Right renal cortex interstitium (tissue), 3 donors: ENCODE measurements around the gene MDFI. TPM values are rescaled to one million over a fixed set of nuclear protein-coding genes. Genes with fewer than 3 reads are reported as not detected.

ENCODE experiments used
- DNase-seq, 3 donors: peaks; one replicate each; pipeline ENCODE4 v3.0.0-alpha.2; 2013; ENCODE audit warnings: low read depth in 3 of 3, low spot score in 2 of 3
- polyA plus RNA-seq, 3 donors: library from polyadenylated mRNA; unstranded; fragments of 120-200 nt; gene quantifications; one replicate each; pipeline ENCODE4 v1.2.1, GENCODE V29; 2013; ENCODE audit not compliant: insufficient read length in 3 of 3

Gene MDFI
- polyA plus RNA-seq, 3 donors, result 32.0 to 37.5 (median 35.3) TPM

GRCh38 chr6:41648070-41648585 lies 9.9 kb downstream of the MDFI start:
- no peak for DNase-seq

- DNase-seq, result no peak
These were observed 10.7 kb downstream of the MDFI start for GRCh38 chr6:41648921-41649320.

GRCh38 chr6:41649596-41649995 lies 11.3 kb downstream of the MDFI start:
- no peak for DNase-seq

GRCh38 chr6:41650120-41650519 lies 11.9 kb downstream of the MDFI start:
- DNase-seq, result no peak

- no peak for DNase-seq
These were observed 13.1 kb downstream of the MDFI start for GRCh38 chr6:41651246-41651961.

- DNase-seq, result no peak
These were observed 13.8 kb downstream of the MDFI start for GRCh38 chr6:41651962-41652657.

GRCh38 chr6:41652866-41653652 lies 14.8 kb downstream of the MDFI start:
- DNase-seq, result no peak

- DNase-seq, result no peak
These were observed 15.4 kb downstream of the MDFI start for GRCh38 chr6:41653691-41654090.

- no peak for DNase-seq
These were observed 16.0 kb downstream of the MDFI start for GRCh38 chr6:41654151-41654697.

GRCh38 chr6:41654698-41655151 lies 16.5 kb downstream of the MDFI start:
- DNase-seq, result no peak

GRCh38 chr6:41655176-41655575 lies 16.9 kb downstream of the MDFI start:
- no peak for DNase-seq

GRCh38 chr6:41655646-41656001 lies 17.4 kb downstream of the MDFI start:
- DNase-seq, result no peak

GRCh38 chr6:41656002-41656691 lies 17.9 kb downstream of the MDFI start:
- DNase-seq, result no peak

- no peak for DNase-seq
These were observed 19.1 kb downstream of the MDFI start for GRCh38 chr6:41657131-41658094.

GRCh38 chr6:41658636-41659035 lies 20.4 kb downstream of the MDFI start:
- DNase-seq, result no peak

GRCh38 chr6:41659935-41660334 lies 21.7 kb downstream of the MDFI start:
- no peak for DNase-seq

- no peak for DNase-seq
These were observed 25.3 kb downstream of the MDFI start for GRCh38 chr6:41663568-41663967.

- no peak for DNase-seq
These were observed 26.0 kb downstream of the MDFI start for GRCh38 chr6:41664271-41664670.

GRCh38 chr6:41667195-41667594 lies 28.9 kb downstream of the MDFI start:
- no peak for DNase-seq
